Muscle layer of colon (tissue), 2 donors: Measurements from ENCODE around the gene ATG4B.

ENCODE experiments used
- H3K27ac ChIP-seq: one replicate; pipeline ENCODE4 v1.7.0; 2013; ENCODE audit warnings: low read depth, mild to moderate bottlenecking, low read length, moderate library complexity
- H3K27me3 ChIP-seq, 2 donors: one replicate each; pipeline ENCODE4 v1.7.0; 2013; ENCODE audit warnings: low read length in 2 of 2, mild to moderate bottlenecking in 2 of 2; ENCODE audit not compliant: insufficient read depth in 2 of 2, control insufficient read depth in 1 of 2
- H3K36me3 ChIP-seq: one replicate; pipeline ENCODE4 v1.7.0; 2013; ENCODE audit warnings: mild to moderate bottlenecking, low read length; ENCODE audit not compliant: insufficient read depth
- H3K4me1 ChIP-seq: one replicate; pipeline ENCODE4 v1.7.0; 2013; ENCODE audit warnings: mild to moderate bottlenecking, low read length; ENCODE audit not compliant: insufficient read depth
- H3K4me3 ChIP-seq, 2 donors: one replicate each; pipeline ENCODE4 v1.7.0; 2013; ENCODE audit warnings: low read length in 2 of 2, low read depth in 1 of 2, mild to moderate bottlenecking in 1 of 2, moderate library complexity in 1 of 2
- H3K9ac ChIP-seq: one replicate; pipeline ENCODE4 v1.7.0; 2013; ENCODE audit warnings: low read length
- H3K9me3 ChIP-seq: one replicate; pipeline ENCODE4 v1.7.0; 2013; ENCODE audit warnings: mild to moderate bottlenecking, low read length
- donor health status: abdominal sarcoma.
- donor health status: Adenocarcinoma of cecum.

Gene ATG4B

DNA sequence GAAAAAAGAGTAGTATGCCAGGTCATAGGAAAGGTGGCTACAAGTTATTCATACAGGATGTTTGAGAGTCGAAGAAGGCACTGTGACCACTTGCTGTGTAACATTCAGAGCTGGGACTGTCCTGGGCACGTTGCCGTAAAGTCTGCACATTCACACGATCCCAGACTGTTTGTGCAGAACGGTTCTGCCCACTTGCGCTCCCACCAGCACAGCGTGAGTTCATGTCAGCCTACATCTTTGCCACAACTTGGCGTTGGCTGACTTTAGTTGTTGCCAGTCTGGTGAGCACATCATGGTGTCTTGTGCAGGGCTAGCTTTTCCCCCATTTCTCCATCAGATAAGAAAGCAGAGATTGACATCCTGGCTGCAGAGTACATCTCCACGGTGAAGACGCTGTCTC lies 71.4 kb downstream of the ATG4B start:
- no peak overlapping the region for H3K4me3 ChIP-seq
- no peak overlapping the region for H3K27ac ChIP-seq
- no peaks in the 10 kb centered on the region for H3K27me3 ChIP-seq
- no peak overlapping the region for H3K9ac ChIP-seq
- H3K9me3 ChIP-seq, result no peaks in the 10 kb centered on the region
- H3K4me1 ChIP-seq, result no peaks in the 10 kb centered on the region
- peaks cover 49% of the 10 kb centered on the region for H3K36me3 ChIP-seq

DNA sequence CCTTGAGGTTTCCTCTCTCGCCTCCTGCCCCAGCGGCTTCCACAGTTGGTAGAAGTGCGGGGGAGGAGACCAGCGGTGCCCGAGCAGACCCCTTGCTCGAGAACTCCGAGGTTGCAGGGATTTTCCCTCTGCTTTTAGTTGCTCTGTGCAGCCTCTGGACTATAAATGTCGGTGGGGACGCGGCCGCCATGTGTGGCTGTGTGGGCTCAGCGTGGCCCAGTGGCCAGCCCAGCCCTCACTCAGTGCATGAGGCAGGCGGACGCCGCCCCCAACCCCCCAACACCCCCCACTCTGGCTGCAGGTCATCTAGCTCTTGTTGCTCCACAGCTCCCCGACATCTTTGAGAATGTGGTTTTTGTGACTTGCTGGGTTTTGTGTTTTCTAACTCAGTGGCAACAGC lies 81.6 kb downstream of the ATG4B start:
- Histone ChIP-seq H3K27me3 (no peaks in the 10 kb centered on the region), H3K27ac (no peak overlapping the region), H3K36me3 (peaks cover 15% of the 10 kb centered on the region), H3K4me3 (no peak overlapping the region), H3K9ac (no peak overlapping the region), H3K9me3 (no peaks in the 10 kb centered on the region), H3K4me1 (no peaks in the 10 kb centered on the region)

DNA sequence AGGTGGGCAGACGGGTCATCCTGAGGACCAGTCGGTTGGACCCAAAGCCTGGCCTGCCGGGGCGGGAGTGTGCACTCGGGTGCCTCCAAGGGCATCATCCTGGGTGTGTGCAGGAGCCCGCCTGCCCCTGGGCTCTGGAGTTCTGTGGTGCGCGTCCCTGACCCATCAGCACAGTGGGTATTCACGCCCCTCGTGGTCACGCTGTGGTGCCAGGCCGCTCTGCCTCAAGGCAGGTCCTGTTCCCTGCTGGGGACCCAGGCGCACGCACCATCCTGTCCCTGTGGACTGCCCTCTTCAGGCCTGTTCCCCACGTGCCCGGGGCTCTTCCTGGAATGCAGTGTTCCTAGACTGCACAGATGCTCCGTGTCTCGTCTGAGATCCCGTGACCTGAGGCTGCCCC lies 82.6 kb downstream of the ATG4B start:
- H3K4me1 ChIP-seq, result no peaks in the 10 kb centered on the region
- no peaks in the 10 kb centered on the region for H3K27me3 ChIP-seq
- no peaks in the 10 kb centered on the region for H3K9me3 ChIP-seq
- H3K9ac ChIP-seq, result no peak overlapping the region
- H3K36me3 ChIP-seq, result peaks cover 11% of the 10 kb centered on the region
- H3K27ac ChIP-seq, result no peak overlapping the region
- no peak overlapping the region for H3K4me3 ChIP-seq

DNA sequence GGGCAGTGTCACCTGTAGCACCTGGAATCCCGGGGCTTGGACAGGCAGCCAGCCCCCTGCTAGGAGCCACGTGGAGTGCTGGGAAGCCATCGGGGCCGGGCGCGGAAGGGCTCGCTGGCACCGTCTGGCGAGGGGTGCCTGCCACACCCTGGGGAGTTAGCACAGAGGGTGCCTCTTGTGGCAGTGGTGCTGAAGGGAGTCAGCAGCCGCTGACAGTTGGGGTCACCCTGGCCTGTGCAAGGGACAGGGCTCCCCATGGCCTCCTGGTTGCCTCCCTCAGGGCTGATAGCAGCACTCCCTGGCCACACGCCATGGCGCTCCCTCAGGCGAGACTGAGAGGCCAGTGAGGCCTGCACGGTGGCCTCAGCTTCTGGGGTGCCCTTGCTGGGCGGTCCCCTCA lies 83.1 kb downstream of the ATG4B start:
- Histone ChIP-seq H3K36me3 (peaks cover 11% of the 10 kb centered on the region), H3K9me3 (no peaks in the 10 kb centered on the region), H3K27me3 (no peaks in the 10 kb centered on the region), H3K27ac (no peak overlapping the region), H3K9ac (no peak overlapping the region), H3K4me1 (no peaks in the 10 kb centered on the region), H3K4me3 (no peak overlapping the region)

DNA sequence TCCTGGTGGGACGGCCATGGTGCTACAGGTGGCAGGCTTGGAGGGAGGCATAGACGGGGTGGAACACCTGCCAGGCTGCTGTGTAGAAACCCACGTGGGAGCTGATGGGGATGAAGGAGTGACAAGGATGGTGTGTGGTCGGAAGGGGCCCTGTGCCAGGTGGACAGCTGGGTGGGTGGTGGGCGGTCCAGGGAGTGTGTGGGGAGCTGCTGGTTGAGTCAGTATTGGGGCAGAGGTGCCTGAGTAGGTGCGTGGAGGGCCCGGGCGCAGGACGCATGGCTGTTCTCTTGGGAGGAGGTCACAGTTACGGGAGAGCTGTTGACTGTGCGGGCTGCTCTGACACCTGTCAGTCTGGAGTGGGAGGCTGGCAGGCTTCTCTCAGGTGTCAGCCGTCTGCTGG lies 84.4 kb downstream of the ATG4B start:
- no peaks in the 10 kb centered on the region for H3K4me1 ChIP-seq
- peaks cover 11% of the 10 kb centered on the region for H3K36me3 ChIP-seq
- H3K9me3 ChIP-seq, result no peaks in the 10 kb centered on the region
- H3K4me3 ChIP-seq, result no peak overlapping the region
- H3K27ac ChIP-seq, result no peak overlapping the region
- H3K27me3 ChIP-seq, result no peaks in the 10 kb centered on the region
- no peak overlapping the region for H3K9ac ChIP-seq

DNA sequence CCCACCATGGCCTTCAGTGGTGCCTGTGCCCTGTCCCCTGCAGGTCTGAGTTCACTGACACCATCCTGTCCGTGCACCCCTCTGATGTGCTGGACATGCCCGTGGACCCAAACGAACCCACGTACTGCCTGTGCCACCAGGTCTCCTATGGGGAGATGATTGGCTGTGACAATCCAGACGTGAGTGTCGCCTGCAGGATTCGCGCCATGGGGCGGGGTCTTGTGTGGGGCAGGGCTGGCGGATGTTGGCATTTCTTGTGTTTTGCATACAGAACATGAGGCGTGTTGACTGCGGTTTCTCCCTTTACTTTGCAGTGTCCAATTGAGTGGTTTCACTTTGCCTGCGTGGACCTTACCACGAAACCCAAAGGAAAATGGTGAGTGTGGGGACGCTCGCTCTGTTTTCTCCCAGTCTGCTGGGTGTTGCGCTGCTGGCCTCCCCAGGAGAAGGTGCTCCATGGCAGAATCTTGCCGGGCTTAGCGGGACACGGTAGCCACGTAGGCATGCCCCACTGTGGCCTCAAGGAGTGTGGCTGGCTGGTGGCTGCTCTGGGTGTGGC lies 85.5 kb downstream of the ATG4B start:
- no peak overlapping the region for H3K9ac ChIP-seq

More for the DNA sequence above, 85.5 kb downstream of the ATG4B start:
- H3K36me3 ChIP-seq, result peaks cover 11% of the 10 kb centered on the region
- no peak overlapping the region for H3K4me3 ChIP-seq
- H3K4me1 ChIP-seq, result no peaks in the 10 kb centered on the region
- H3K9me3 ChIP-seq, result no peaks in the 10 kb centered on the region
- no peaks in the 10 kb centered on the region for H3K27me3 ChIP-seq
- no peak overlapping the region for H3K27ac ChIP-seq
